T-cell (primary cell): ENCODE data around the gene DEFB108B. TPM values are rescaled to one million over a fixed set of nuclear protein-coding genes. Genes with fewer than 3 reads are reported as not detected.
"Not testable (repeated sequence)": the region's sequence is repeated elsewhere in the genome, so short reads cannot be mapped to it uniquely, and the experiment has no call there.

Experiments
- ATAC-seq, 4 experiments: fragments of 200-7000 bp in 3 of 4; fragments of 150-1000 bp in 1 of 4; cut with Tn5 transposase; replicated peaks in 1 of 4; 1 replicate in 3 of 4; 2 replicates in 1 of 4; pipeline ENCODE4 v1.10.0; 2021; ENCODE audit warnings: moderate library complexity in 3 of 4, mild to moderate bottlenecking in 2 of 4, moderate number of reproducible peaks in 1 of 4
- CTCF ChIA-PET, 2 donors: fragments of 300-600 bp; sonication (Branson Sonifier 250); formaldehyde crosslinking; loops; one replicate each; lab custom pipeline; 2022; ENCODE audit warnings: antibody characterized with exemption in 2 of 2; lab: Charles Lee
- POLR2A ChIA-PET, 2 donors: fragments of 300-600 bp; sonication (Branson Sonifier 250); formaldehyde crosslinking; loops; one replicate each; lab custom pipeline; 2022; ENCODE audit warnings: antibody characterized with exemption in 2 of 2; lab: Charles Lee
- DNase-seq, 35 experiments: peaks; one replicate each; pipeline versions ENCODE4 v3.0.0 to v3.0.0-alpha.2; 2013 to 2023
- H3K27ac ChIP-seq: one replicate; pipeline ENCODE4 v1.5.1; 2013; ENCODE audit warnings: low read length
- H3K27me3 ChIP-seq, 2 experiments: replicated peaks in 1 of 2; 1 replicate in 1 of 2; 2 replicates in 1 of 2; pipeline versions ENCODE4 v1.6.1 to v1.7.0; 2013; ENCODE audit warnings: low read length in 1 of 2, mixed read lengths in 1 of 2; ENCODE audit not compliant: control insufficient read depth in 2 of 2, insufficient read depth in 2 of 2; ENCODE audit errors: extremely low read depth in 1 of 2
- H3K36me3 ChIP-seq, 2 donors: 1 replicate in 1 of 2; 2 replicates in 1 of 2; pipeline versions ENCODE4 v1.6.1 to v1.7.0; 2013; ENCODE audit warnings: low read length in 1 of 2; ENCODE audit not compliant: control insufficient read depth in 2 of 2, insufficient read depth in 1 of 2; ENCODE audit errors: extremely low read depth in 1 of 2
- H3K4me1 ChIP-seq, 2 experiments: 1 replicate in 1 of 2; 2 replicates in 1 of 2; pipeline versions ENCODE4 v1.6.1 to v1.7.0; 2013; ENCODE audit warnings: low read length in 2 of 2, mixed read lengths in 1 of 2; ENCODE audit not compliant: insufficient read depth in 2 of 2, control insufficient read depth in 1 of 2; ENCODE audit errors: extremely low read depth in 1 of 2
- H3K4me3 ChIP-seq, 2 donors: 1 replicate in 1 of 2; 2 replicates in 1 of 2; pipeline versions ENCODE4 v1.5.1 to v1.7.0; 2013; ENCODE audit warnings: mild to moderate bottlenecking in 2 of 2, low read length in 1 of 2, moderate library complexity in 1 of 2; ENCODE audit not compliant: control insufficient read depth in 1 of 2; ENCODE audit errors: extremely low read depth in 1 of 2
- H3K9me3 ChIP-seq: 2 replicates; pipeline ENCODE4 v1.7.0; 2013
- H3K27ac Mint-ChIP-seq, 2 donors: one replicate each; pipeline ENCODE4 v1.8.0; 2020 to 2021; ENCODE audit warnings: mild to moderate bottlenecking in 2 of 2, mixed read lengths in 2 of 2
- H3K27me3 Mint-ChIP-seq, 2 donors: one replicate each; pipeline ENCODE4 v1.8.0; 2021 to 2022; ENCODE audit warnings: mixed read lengths in 2 of 2
- H3K36me3 Mint-ChIP-seq: one replicate; pipeline ENCODE4 v1.8.0; 2021; ENCODE audit warnings: mixed read lengths
- H3K4me1 Mint-ChIP-seq, 3 donors: one replicate each; pipeline ENCODE4 v1.8.0; 2020 to 2022; ENCODE audit warnings: mixed read lengths in 3 of 3, mild to moderate bottlenecking in 1 of 3
- H3K4me3 Mint-ChIP-seq, 3 donors: one replicate each; pipeline ENCODE4 v1.8.0; 2020 to 2022; ENCODE audit warnings: mild to moderate bottlenecking in 3 of 3, mixed read lengths in 3 of 3, moderate library complexity in 3 of 3
- H3K9me3 Mint-ChIP-seq, 3 donors: one replicate each; pipeline ENCODE4 v1.8.0; 2020 to 2022; ENCODE audit warnings: mixed read lengths in 3 of 3
- WGBS: methylation state at CpG from one replicate; pipeline ENCODE4 v1.1.5; 2013; ENCODE audit warnings: missing lambda C conversion rate; ENCODE audit not compliant: insufficient coverage; 5-methylcytosine and 5-hydroxymethylcytosine counted together
- total RNA-seq, 35 experiments: library from RNA in 6 of 35; stranded (reverse) in 6 of 35; fragments of 120-200 nt in 1 of 35; gene quantifications; one replicate each; pipeline versions ENCODE4 v1.2.1 to v1.2.4 and lab custom pipeline; 2013 to 2026

DEFB108B gene
- not detected for total RNA-seq
- not detected for total RNA-seq (2013)
- total RNA-seq (lab: John Stamatoyannopoulos, UW) = 0 reads per million in 29 experiments

DNA sequence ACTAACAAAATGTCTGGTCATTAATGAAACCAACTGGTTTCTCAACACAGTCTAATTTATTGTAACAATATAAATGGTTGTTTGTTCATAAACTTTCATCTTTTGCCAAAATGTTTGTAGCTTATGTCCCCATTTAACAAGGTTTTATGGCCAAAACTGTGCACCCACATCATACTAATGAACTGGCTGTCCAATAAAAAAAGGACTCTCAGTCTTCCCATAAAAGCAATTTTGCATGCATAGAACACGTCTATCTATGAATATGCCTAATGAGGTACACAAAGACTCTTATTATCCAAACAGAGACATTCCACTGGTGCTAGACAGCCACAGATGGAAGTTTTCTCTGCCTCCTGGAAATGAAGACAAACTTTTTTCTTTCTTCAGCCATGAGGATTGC lies at the start of gene DEFB108B:
Gene DEFB108B, plus strand, starts transcription at position 390 of the 400 bp plus-strand sequence. Its CDS starts 0 bp downstream, at position 390.
- CTCF ChIA-PET, H3K27me3 Mint-ChIP-seq: not testable (repeated sequence)
- WGBS = no CpG with 5 or more reads among the region's 1 CpG

GRCh38 chr11:71786114-71786847 lies 46.7 kb upstream of the DEFB108B start:
- Mint-ChIP-seq H3K4me3 (peak overlapping the region; percentile 91 to 93 (median 92)), H3K4me1 (peaks cover 9 to 18% (median 13%) of the 10 kb centered on the region in 3 donors), H3K27ac (peak overlapping the region; percentile 74 to 90)
- 5% methylated on average over 33 of the region's 40 CpGs for WGBS
- H3K4me3 ChIP-seq = peak overlapping the region; percentile 66 to 84
- not testable (repeated sequence) for H3K9me3 ChIP-seq, ATAC-seq, H3K9me3 Mint-ChIP-seq, H3K36me3 ChIP-seq, H3K27me3 Mint-ChIP-seq, H3K36me3 Mint-ChIP-seq, H3K27me3 ChIP-seq
- H3K27ac ChIP-seq = peak overlapping the region; percentile 73
- H3K4me1 ChIP-seq = peaks cover 0 to 11% of the 10 kb centered on the region in 2 experiments
- ChIA-PET CTCF (interaction anchor here in 1 of 2 donors (0.7 to 1.4 kb wide), 3 partner anchors 9 to 27 kb away, joined by 3 to 6 read pairs (median 5); no protein-coding TSS in a partner anchor), POLR2A (interaction anchor here (0.6 kb wide), 2 partner anchors 210 to 253 kb away, joined by 3 to 5 read pairs; no protein-coding TSS in a partner anchor)
- peak in 1 of 35 experiments; percentile 81 for DNase-seq

More for the DNA sequence above, at the start of gene DEFB108B:
- DNase-seq, H3K9me3 Mint-ChIP-seq, H3K27me3 ChIP-seq, POLR2A ChIA-PET, H3K4me1 ChIP-seq, ATAC-seq, H3K4me3 ChIP-seq, H3K4me1 Mint-ChIP-seq, H3K36me3 Mint-ChIP-seq, H3K27ac ChIP-seq, H3K4me3 Mint-ChIP-seq, H3K27ac Mint-ChIP-seq, H3K9me3 ChIP-seq, H3K36me3 ChIP-seq: not testable (repeated sequence)

DNA sequence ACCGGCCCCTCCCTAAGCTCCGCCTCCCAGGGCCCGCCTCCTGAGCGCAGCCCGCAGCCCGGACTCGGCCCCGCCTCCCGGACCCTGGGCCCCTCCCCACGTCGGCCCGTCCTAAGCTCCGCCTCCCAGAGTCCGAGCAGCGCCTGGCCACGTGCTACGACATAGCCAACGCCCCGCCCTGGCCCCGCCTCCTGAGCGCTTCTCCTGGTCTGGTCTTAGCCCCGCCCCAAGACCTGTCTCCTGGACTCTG lies 46.2 kb upstream of the DEFB108B start:
- H3K27ac Mint-ChIP-seq = peak overlapping the region; percentile 96 to 97
- Histone ChIP-seq H3K27ac (peak overlapping the region; percentile 91), H3K4me1 (peaks cover 0 to 11% of the 10 kb centered on the region in 2 experiments), H3K4me3 (peak overlapping the region; percentile 64 to 84)
- not testable (repeated sequence) for H3K36me3 Mint-ChIP-seq, H3K36me3 ChIP-seq, H3K27me3 ChIP-seq, H3K9me3 ChIP-seq, H3K9me3 Mint-ChIP-seq, H3K27me3 Mint-ChIP-seq
- peak; percentile 81 to 94 (median 90) for ATAC-seq
- H3K4me1 Mint-ChIP-seq = peaks cover 9 to 18% (median 13%) of the 10 kb centered on the region in 3 donors
- peak; percentile 83 to 99 (median 92) for DNase-seq
- ChIA-PET CTCF (interaction anchor here in 1 of 2 donors (0.7 to 1.4 kb wide), 3 partner anchors 8 to 26 kb away, joined by 3 to 6 read pairs (median 5); no protein-coding TSS in a partner anchor), POLR2A (interaction anchor here in 1 of 2 donors (0.6 kb wide), 1 partner anchor 252 kb away, joined by 5 read pairs; no protein-coding TSS in a partner anchor)
- H3K4me3 Mint-ChIP-seq = peak overlapping the region; percentile 91 to 93 (median 92)
- WGBS = 0% methylated on average over 15 of the region's 22 CpGs

DNA sequence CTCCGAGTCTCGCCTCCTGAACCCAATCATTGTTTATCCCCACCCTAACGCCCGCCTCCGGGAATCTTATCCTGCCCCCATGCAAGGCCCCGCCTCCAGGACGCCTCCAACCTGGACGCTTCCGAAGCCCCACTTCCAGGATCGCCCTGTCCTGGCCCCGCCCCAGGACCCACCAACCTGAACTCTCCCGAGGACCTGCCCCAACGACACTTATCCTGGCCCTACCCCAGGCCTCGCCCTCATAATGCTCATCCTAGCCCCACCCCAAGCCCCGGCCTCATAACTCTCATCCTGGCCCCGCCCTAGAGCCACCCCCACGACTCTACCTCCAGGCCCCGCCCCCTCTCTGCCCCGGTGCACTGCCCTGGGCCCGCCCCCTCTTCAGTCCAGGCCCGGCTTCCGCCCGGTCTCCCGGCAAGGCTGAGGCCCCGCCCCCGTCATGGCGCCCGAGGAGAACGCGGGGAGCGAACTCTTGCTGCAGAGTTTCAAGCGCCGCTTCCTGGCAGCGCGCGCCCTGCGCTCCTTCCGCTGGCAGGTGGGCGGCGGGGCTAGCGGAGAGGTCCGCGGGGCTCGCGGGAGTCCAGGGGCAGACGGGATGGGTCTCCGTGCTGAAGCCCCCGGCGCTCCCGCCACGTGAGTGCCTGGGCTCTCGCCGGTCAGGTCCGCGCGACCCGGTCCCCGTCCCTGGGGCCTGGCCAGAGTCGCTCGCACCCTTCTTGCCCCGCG lies 45.7 kb upstream of the DEFB108B start:
- no peaks in the 10 kb centered on the region for H3K9me3 ChIP-seq
- no peaks in the 10 kb centered on the region for H3K36me3 ChIP-seq
- H3K4me3 ChIP-seq = peak overlapping the region; percentile 64 to 84
- H3K27me3 Mint-ChIP-seq = no peaks in the 10 kb centered on the region
- peaks cover 0 to 11% of the 10 kb centered on the region in 2 experiments for H3K4me1 ChIP-seq
- peaks cover 0 to 4% of the 10 kb centered on the region in 2 experiments for H3K27me3 ChIP-seq
- ATAC-seq (peak; percentile 93 to 96 (median 94)), DNase-seq (peak in 34 of 35 experiments; percentile 77 to 98 (median 91))
- H3K9me3 Mint-ChIP-seq = no peaks in the 10 kb centered on the region
- H3K4me1 Mint-ChIP-seq = peaks cover 9 to 18% (median 13%) of the 10 kb centered on the region in 3 donors
- peak overlapping the region; percentile 91 to 93 (median 92) for H3K4me3 Mint-ChIP-seq
- under 1% methylated on average over 57 of the region's 62 CpGs for WGBS
- POLR2A ChIA-PET = interaction anchor here in 1 of 2 donors (0.6 kb wide), 1 partner anchor 252 kb away, joined by 5 read pairs; no protein-coding TSS in a partner anchor
- H3K36me3 Mint-ChIP-seq = peaks cover 3% of the 10 kb centered on the region
- CTCF ChIA-PET = interaction anchor here in 1 of 2 donors (0.7 to 1.4 kb wide), 3 partner anchors 8 to 26 kb away, joined by 3 to 6 read pairs (median 5); no protein-coding TSS in a partner anchor
- H3K27ac ChIP-seq = peak overlapping the region; percentile 91
- peak overlapping the region; percentile 96 to 97 for H3K27ac Mint-ChIP-seq

DNA sequence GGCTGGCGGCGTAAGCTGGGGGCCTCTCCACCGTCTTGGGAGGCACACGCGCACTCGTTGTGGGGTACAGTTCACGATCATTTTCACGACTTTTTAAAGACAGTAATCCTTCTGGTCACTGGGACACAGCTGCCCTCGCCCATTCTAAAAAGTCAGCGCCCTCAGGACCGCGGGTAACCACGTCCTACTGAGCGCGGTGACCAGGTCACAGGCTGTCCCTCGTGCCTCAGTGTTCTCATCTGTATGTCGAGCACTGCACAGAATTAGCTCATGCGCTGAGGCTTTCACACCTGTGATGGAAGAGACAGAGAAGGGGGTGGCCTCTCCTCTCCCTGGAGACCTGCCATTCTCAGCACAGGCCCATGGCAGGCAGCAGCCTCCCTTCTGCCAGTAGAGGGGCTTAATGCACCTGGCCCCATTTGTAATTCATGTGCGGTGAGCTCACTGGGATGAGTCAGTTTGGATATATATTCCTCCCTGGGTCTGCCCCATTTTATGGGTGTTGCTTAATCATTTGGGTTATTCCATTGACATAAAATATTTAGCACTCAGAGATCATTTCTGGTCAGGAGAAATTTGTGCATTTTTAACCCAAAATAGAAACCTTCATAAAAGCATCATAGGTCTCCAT lies 45.1 kb upstream of the DEFB108B start:
- ATAC-seq, H3K27me3 Mint-ChIP-seq, H3K36me3 Mint-ChIP-seq, CTCF ChIA-PET, H3K36me3 ChIP-seq, H3K9me3 ChIP-seq, H3K27me3 ChIP-seq, H3K9me3 Mint-ChIP-seq, POLR2A ChIA-PET: not testable (repeated sequence)
- Mint-ChIP-seq H3K27ac (peak overlapping the region; percentile 88 to 89), H3K4me3 (peak overlapping the region; percentile 91 to 93 (median 92)), H3K4me1 (peaks cover 14 to 18% (median 17%) of the 10 kb centered on the region in 3 donors)
- peak in 22 of 35 experiments; percentile 5 to 52 (median 20) for DNase-seq
- Histone ChIP-seq H3K4me1 (peaks cover 0 to 11% of the 10 kb centered on the region in 2 experiments), H3K4me3 (peak overlapping the region; percentile 44 to 84), H3K27ac (peak overlapping the region; percentile 23)
- WGBS = 2% methylated on average over 18 of the region's 19 CpGs
